A204.1 (cell line): ENCODE measurements around the gene ABHD10.
A peak's percentile ranks its signal among the peaks of the same experiment; 100 is the strongest.

Source experiments
- FAIRE-seq: peaks from 2 replicates; lab custom pipeline; 2012; peaks lifted over from hg19 to GRCh38; lab: Jason Lieb, UNC

Gene ABHD10

DNA sequence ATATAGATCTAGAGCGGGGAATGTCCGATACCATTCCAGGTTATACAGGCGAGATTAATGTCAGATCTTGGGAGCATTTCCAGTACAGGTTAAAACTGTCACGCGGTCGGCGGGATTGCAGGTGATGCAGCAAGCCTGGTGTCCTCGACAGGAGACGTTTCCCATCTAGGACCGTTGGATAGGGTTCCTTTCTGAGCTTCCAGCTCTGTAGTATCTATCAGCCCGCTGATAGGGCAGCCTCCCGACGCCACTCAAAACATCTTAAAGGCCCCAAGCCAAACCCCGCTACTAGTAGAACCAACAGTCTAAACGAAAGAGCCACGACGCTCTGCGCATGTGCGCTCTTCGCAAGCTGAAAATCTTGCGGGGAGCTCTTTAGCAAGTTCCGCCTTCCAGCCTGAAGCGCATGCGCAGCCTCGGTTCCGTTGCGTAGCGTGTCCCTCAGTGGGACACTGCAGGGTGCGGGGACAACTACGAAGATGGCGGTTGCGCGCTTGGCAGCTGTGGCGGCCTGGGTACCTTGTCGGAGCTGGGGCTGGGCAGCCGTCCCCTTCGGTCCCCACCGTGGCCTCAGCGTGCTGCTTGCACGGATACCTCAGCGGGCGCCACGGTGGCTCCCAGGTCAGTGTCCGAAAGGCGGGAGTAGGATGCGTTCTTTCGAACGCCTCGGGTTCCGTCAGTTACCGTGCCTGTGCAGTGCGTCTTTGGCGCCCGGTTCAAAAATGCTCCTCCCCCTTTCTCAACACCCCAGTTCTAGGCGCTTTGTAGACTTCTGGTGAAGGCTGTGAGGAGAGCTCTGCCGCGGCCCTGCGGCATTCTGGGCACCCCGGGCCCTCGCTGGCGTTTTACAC is at the start of gene ABHD10:
ABHD10 (plus strand) TSS at position 444 of the 851 bp plus-strand sequence; CDS start at position 480, 36 bp downstream.
- peak; percentile 98 for FAIRE-seq

DNA sequence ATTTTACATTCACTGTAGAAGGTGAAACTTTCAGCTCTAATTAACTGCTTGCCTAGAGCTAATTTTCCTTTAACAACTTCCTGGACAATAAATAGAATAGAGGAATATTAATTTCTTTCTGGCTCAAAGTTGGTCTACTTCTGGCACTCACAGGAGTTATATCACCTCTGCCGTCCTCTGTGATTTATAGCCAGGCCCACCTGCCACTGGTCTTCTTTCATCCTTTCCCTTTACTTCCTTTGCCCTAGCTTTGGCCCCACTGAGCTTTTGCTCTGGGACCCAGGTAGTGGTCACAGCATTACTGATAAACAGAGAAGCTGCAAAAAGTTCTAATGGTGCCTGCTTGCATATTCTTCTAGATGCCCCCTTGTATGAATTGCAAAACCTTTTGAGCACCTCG is 49.3 kb upstream of the ABHD10 start:
- no peak for FAIRE-seq

GRCh38 chr3:111932946-111933345 is 45.9 kb upstream of the ABHD10 start:
- no peak for FAIRE-seq

DNA sequence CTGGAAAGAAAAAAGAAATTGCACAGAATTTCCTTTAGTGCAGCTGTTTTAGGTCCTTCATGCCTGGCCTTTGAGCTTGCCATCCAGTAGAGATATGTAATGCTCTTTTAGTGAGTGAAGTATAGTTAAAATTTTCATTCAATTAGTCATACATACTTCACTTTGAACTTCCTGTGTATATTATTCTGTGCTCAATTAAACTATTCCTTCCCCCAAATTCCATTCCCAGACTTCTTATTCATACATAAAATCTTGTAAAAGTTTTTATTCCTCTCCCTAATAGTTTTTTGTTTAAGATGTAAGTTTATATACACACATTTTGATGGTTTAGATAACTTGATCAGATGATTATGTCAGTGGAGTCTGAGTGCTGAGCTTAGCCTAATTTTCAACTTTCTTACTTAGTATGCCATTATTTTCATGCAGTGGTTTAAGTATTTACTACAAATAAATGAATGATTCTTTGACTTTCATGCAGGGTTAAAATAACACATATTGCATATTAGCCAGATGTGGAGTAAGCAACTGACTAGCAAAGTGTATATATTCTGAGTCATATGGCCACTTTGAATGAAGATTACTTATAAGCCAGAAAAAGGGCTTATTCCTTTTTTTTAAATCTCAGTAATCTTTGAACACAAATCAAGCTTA is 42.5 kb upstream of the ABHD10 start:
- FAIRE-seq: no peak

- FAIRE-seq: no peak
Observed at GRCh38 chr3:111936967-111937366, 41.9 kb upstream of the ABHD10 start.

- no peak for FAIRE-seq
Observed at GRCh38 chr3:111937871-111938270, 41.0 kb upstream of the ABHD10 start.

- FAIRE-seq: no peak
Observed at GRCh38 chr3:111939873-111940272, 39.0 kb upstream of the ABHD10 start.

GRCh38 chr3:111943533-111943932 is 35.3 kb upstream of the ABHD10 start:
- peak; percentile 11 for FAIRE-seq

GRCh38 chr3:111944372-111944771 is 34.5 kb upstream of the ABHD10 start:
- FAIRE-seq: peak; percentile 27

DNA sequence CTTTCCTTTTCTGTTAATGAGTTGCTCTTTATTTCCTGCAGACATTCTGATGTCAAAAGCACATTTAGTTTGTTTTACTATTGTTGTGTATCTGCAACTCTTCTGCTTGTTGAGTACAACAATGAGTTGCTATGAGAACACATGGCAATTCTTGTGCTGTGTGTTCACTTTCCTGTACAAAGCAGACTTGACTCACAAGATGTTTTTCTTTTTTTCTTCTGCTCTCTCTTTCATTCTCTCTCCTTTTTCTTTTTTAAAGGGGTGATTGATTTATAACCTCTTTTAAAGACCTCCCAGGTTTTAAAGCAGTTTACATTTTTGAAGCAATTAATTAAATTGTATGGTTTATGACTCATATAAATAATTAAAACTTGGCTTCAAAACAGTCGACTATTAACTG is 31.6 kb upstream of the ABHD10 start:
- FAIRE-seq: no peak

DNA sequence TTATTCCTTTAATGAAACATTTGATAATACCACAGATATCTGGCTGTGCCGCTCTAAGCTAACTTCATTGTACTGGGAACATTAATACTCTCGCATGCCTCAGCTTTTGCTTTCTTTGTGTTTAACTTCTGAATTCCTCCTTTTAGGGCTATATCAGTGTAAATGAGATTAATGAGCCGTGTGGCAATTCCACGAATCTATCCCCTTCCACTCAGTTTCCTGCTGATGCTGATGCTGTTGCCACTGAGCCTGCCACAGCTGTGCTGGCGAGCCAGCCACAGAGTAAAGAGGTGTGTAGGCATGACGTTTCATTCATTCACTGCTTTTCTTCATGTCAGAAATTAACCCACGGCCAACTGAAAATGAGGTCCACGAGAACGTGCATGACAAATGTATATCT is 30.0 kb upstream of the ABHD10 start:
- no peak for FAIRE-seq

- FAIRE-seq: no peak
Observed at GRCh38 chr3:111949712-111950111, 29.1 kb upstream of the ABHD10 start.

DNA sequence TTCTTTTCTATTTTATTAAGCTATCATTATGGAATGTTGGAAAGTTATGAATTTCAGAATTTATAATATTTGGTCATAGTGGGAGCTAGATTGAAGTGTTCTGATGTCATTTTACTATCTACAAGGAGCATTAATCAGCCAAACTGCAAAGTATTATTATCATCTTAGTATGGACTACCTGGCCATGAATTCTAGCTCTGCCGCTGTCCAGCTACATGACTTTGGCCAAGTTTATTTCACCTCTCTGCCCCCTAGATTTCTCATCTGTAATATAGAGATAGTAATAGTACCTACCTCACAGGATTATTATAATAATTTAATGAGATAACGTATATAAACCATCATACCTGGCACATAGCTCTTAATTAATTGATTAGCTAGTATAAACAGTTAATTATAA is 27.8 kb upstream of the ABHD10 start:
- FAIRE-seq: no peak

DNA sequence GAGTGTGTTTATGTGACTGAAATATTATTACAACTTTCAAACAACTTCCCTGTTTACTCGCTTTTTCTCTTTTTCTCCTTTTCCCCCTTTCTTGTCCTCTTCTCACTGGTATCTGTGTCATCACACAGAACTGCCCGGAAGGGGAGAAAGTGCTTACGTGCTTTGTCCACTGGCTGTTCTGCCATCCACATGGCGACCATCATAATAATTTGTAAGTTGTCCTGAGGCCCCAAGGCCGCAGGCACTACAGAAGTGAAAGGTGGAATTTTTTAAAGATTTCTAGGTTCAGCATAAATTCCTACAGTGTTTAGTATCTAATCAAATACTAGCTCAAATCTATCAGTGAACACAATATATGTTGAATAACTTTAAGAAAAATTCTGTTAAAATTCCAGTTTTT is 26.7 kb upstream of the ABHD10 start:
- FAIRE-seq: no peak

- no peak for FAIRE-seq
Observed at GRCh38 chr3:111952866-111953450, 25.9 kb upstream of the ABHD10 start.

DNA sequence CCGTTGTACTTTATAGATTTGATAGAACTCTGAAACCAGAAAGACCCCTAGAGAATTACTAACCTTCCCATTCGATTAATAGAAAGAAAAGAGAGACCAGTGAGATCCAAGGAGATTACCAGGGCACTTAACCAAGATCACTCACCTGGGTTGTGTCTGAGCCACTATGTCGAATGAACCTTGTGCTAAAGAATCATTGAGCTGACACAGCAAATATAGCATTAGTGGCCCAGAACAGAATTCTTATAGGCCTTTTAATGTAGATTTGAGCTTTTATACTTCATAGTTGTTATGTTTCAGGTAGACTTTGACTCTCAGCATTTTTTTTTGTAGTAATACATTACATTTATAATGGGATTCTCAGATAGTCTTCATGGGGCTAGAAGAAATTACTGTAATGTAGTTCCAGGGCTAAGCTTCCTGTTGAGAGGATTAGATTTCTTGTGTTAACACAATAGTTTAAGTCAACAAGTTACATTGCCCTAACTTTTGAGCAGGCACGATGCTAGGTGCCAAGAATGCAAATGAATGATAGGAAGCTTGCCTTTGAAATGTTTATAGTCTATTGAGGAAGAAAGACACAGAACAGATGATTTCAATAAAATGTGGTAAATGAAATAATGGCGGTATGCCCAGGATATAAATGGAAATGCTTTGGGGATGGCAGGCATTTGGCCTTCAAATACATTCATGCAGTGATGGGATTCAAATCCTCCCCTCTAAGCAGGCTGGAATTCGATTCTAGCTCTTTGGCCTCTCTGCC is 24.4 kb upstream of the ABHD10 start:
- no peak for FAIRE-seq

DNA sequence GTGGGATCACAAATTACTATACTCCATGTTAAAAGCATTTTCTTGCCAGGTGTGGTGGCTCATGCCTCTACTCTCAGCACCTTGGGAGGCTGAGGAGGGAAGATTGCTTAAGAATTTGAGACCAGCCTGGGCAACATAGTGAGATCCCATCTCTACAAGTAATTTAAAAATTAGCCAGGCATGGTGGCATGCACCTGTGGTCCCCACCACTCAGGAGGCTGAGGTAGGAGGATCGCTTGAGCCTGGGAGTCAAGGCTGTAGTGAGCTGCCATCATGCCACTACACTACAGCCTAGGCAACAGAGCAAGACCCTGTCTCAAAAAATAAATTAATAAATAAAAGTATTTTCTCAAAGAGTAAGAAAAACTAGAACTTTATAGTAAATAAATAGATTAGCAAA is 22.9 kb upstream of the ABHD10 start:
- no peak for FAIRE-seq

DNA sequence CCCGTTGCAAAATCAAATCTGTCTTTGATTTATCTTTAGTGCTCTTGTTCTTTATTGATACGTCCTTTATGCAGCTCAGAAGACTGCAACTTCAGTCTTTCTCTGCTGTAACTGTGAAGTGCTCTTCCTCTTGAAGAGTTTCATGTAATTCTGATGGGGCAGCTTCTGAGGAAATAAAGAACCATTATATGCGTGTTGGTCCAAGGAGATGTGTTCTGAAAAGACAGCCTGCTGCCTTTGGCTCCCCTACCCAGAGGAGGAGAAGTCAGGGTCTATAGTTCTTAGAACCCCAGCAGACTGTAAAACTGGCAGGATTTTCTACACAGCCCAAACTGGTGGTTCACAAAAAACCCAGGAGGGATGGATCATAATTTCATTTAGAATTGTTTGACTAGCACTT is 22.4 kb upstream of the ABHD10 start:
- FAIRE-seq: no peak

GRCh38 chr3:111956995-111957734 is 21.7 kb upstream of the ABHD10 start:
- FAIRE-seq: no peak

- no peak for FAIRE-seq
Observed at GRCh38 chr3:111961461-111962164, 17.2 kb upstream of the ABHD10 start.

GRCh38 chr3:111963424-111963823 is 15.4 kb upstream of the ABHD10 start:
- FAIRE-seq: no peak
